Mesenchymal stem cell (in vitro differentiated cells and primary cell): ENCODE measurements around the gene GNG12.

Experiments
- DNase-seq: peaks from one replicate; pipeline ENCODE4 v3.0.0-alpha.2; 2013
- H2AFZ ChIP-seq: one replicate; pipeline ENCODE4 v1.6.1; 2013; ENCODE audit warnings: low read depth, mild to moderate bottlenecking, control low read depth, inconsistent platforms, low read length, moderate library complexity
- H2AK5ac ChIP-seq: 2 replicates; pipeline ENCODE4 v1.6.1; 2013; ENCODE audit warnings: low read length, moderate library complexity, mild to moderate bottlenecking, inconsistent platforms; ENCODE audit not compliant: severe bottlenecking
- H2BK120ac ChIP-seq: one replicate; pipeline ENCODE4 v1.6.1; 2013; ENCODE audit warnings: low read depth, mild to moderate bottlenecking, inconsistent platforms, low read length, moderate library complexity
- H2BK12ac ChIP-seq, 2 experiments: one replicate each; pipeline ENCODE4 v1.6.1; 2013; ENCODE audit warnings: inconsistent platforms in 2 of 2, low read length in 2 of 2, mild to moderate bottlenecking in 2 of 2, moderate library complexity in 2 of 2, control low read depth in 1 of 2
- H2BK15ac ChIP-seq: one replicate; pipeline ENCODE4 v1.6.1; 2013; ENCODE audit warnings: mild to moderate bottlenecking, low read depth, inconsistent platforms; ENCODE audit not compliant: poor library complexity, severe bottlenecking
- H2BK5ac ChIP-seq: 2 replicates; pipeline ENCODE4 v1.6.1; 2013; ENCODE audit warnings: low read depth, mild to moderate bottlenecking, low read length, control low read depth, inconsistent platforms; ENCODE audit not compliant: poor library complexity, severe bottlenecking
- H3K14ac ChIP-seq, 2 experiments: one replicate each; pipeline ENCODE4 v1.6.1; 2013; ENCODE audit warnings: inconsistent platforms in 2 of 2, low read length in 2 of 2, control low read depth in 1 of 2, mild to moderate bottlenecking in 1 of 2, moderate library complexity in 1 of 2
- H3K18ac ChIP-seq, 2 experiments: one replicate each; pipeline ENCODE4 v1.6.1; 2013; ENCODE audit warnings: inconsistent platforms in 2 of 2, low read length in 2 of 2, control low read depth in 1 of 2, low read depth in 1 of 2, mild to moderate bottlenecking in 1 of 2
- H3K23ac ChIP-seq, 2 experiments: one replicate each; pipeline ENCODE4 v1.6.1; 2013; ENCODE audit warnings: inconsistent platforms in 2 of 2, low read length in 2 of 2, mild to moderate bottlenecking in 2 of 2, moderate library complexity in 2 of 2, control low read depth in 1 of 2
- H3K27ac ChIP-seq: 2 replicates; pipeline ENCODE4 v1.5.1; 2013; ENCODE audit warnings: mild to moderate bottlenecking, moderate library complexity, low read length, control low read depth, inconsistent platforms; ENCODE audit not compliant: poor library complexity, severe bottlenecking
- H3K27me3 ChIP-seq, 2 experiments: 2 replicates each; pipeline versions ENCODE4 v1.6.1 to v1.7.0; 2013; ENCODE audit warnings: low read length in 2 of 2, mild to moderate bottlenecking in 2 of 2, moderate library complexity in 2 of 2, control low read depth in 1 of 2, inconsistent platforms in 1 of 2; ENCODE audit not compliant: control insufficient read depth in 1 of 2, insufficient read depth in 1 of 2
- H3K36me3 ChIP-seq, 2 experiments: 2 replicates each; pipeline versions ENCODE4 v1.6.1 to v1.7.0; 2013; ENCODE audit warnings: low read length in 2 of 2, control low read depth in 1 of 2, inconsistent platforms in 1 of 2, low read depth in 1 of 2, mild to moderate bottlenecking in 1 of 2; ENCODE audit not compliant: insufficient read depth in 2 of 2, control insufficient read depth in 1 of 2
- H3K4ac ChIP-seq, 2 experiments: one replicate each; pipeline ENCODE4 v1.6.1; 2013; ENCODE audit warnings: inconsistent platforms in 2 of 2, low read length in 2 of 2, mild to moderate bottlenecking in 2 of 2, moderate library complexity in 2 of 2, control low read depth in 1 of 2, low read depth in 1 of 2
- H3K4me1 ChIP-seq: 2 replicates; pipeline ENCODE4 v1.6.1; 2013; ENCODE audit warnings: low read depth, low read length, control low read depth; ENCODE audit not compliant: control insufficient read depth, insufficient read depth
- H3K4me2 ChIP-seq: 2 replicates; pipeline ENCODE4 v1.6.1; 2013; ENCODE audit warnings: low read length, mild to moderate bottlenecking, inconsistent platforms; ENCODE audit not compliant: poor library complexity, severe bottlenecking
- H3K4me3 ChIP-seq, 2 experiments: 2 replicates each; pipeline versions ENCODE4 v1.5.1 to v1.7.0; 2013; ENCODE audit warnings: low read length in 2 of 2, mild to moderate bottlenecking in 2 of 2, control low read depth in 1 of 2, low read depth in 1 of 2; ENCODE audit not compliant: insufficient read depth in 1 of 2
- H3K79me1 ChIP-seq: replicated peaks from 2 replicates; pipeline ENCODE4 v1.6.1; 2013; ENCODE audit warnings: mild to moderate bottlenecking, control low read depth, low read length, inconsistent platforms; ENCODE audit not compliant: poor library complexity, severe bottlenecking
- H3K9ac ChIP-seq: 2 replicates; pipeline ENCODE4 v1.7.0; 2013; ENCODE audit warnings: mild to moderate bottlenecking, low read length, moderate library complexity
- H3K9me3 ChIP-seq: 2 replicates; pipeline ENCODE4 v1.7.0; 2013; ENCODE audit warnings: mild to moderate bottlenecking, low read length; ENCODE audit not compliant: control insufficient read depth
- H4K8ac ChIP-seq: one replicate; pipeline ENCODE4 v1.6.1; 2013; ENCODE audit warnings: inconsistent platforms, mild to moderate bottlenecking, low read length, moderate library complexity
- H4K91ac ChIP-seq: one replicate; pipeline ENCODE4 v1.6.1; 2013; ENCODE audit warnings: mild to moderate bottlenecking, low read length, inconsistent platforms
- WGBS: methylation state at CpG from one replicate; pipeline ENCODE4 v1.1.7; 2013; ENCODE audit warnings: mixed read lengths; 5-methylcytosine and 5-hydroxymethylcytosine counted together

GNG12 gene

GRCh38 chr1:67749263-67749843 lies 83.9 kb downstream of the GNG12 start:
- Histone ChIP-seq H2BK5ac (peak overlapping the region; percentile 97), H3K9me3 (no peaks in the 10 kb centered on the region), H3K9ac (peak overlapping the region; percentile 63), H4K8ac (peak overlapping the region; percentile 83), H2AK5ac (peak overlapping the region; percentile 91), H3K4me1 (peaks cover 17% of the 10 kb centered on the region), H2BK15ac (no peak overlapping the region), H3K27ac (peak overlapping the region; percentile 99), H2AFZ (no peak overlapping the region), H3K4me2 (peak overlapping the region; percentile 23), H2BK12ac (peak overlapping the region; percentile 59 to 65), H3K18ac (peak overlapping the region; percentile 85 to 96), H3K14ac (peak overlapping the region in 1 of 2 experiments; percentile 73), H3K4me3 (peak overlapping the region in 1 of 2 experiments; percentile 62), H3K4ac (peak overlapping the region; percentile 77 to 84), H3K27me3 (no peaks in the 10 kb centered on the region), H3K79me1 (peaks cover 21% of the 10 kb centered on the region), H3K36me3 (peaks cover 8 to 20% of the 10 kb centered on the region in 2 experiments), H3K23ac (peak overlapping the region in 1 of 2 experiments; percentile 34), H4K91ac (peak overlapping the region; percentile 93), H2BK120ac (peak overlapping the region; percentile 71)
- DNase-seq = no peak
- 32% methylated on average over 5 of the region's 5 CpGs for WGBS

GRCh38 chr1:67748630-67749029 lies 84.6 kb downstream of the GNG12 start:
- WGBS = 28% methylated on average over 2 of the region's 2 CpGs
- H4K8ac ChIP-seq = peak overlapping the region; percentile 13
- H2BK120ac ChIP-seq = no peak overlapping the region
- H3K9me3 ChIP-seq = no peaks in the 10 kb centered on the region
- H3K18ac ChIP-seq = no peak overlapping the region
- no peaks in the 10 kb centered on the region for H3K27me3 ChIP-seq
- H3K4me1 ChIP-seq = peaks cover 11% of the 10 kb centered on the region
- peak overlapping the region; percentile 99 for H3K27ac ChIP-seq
- no peak overlapping the region for H3K14ac ChIP-seq
- H3K4me2 ChIP-seq = peak overlapping the region; percentile 41
- peak; percentile 81 for DNase-seq
- H2BK12ac ChIP-seq = no peak overlapping the region
- H3K36me3 ChIP-seq = peaks cover 3 to 19% of the 10 kb centered on the region in 2 experiments
- H2BK15ac ChIP-seq = no peak overlapping the region
- no peak overlapping the region for H3K4ac ChIP-seq
- no peak overlapping the region for H2AFZ ChIP-seq
- H4K91ac ChIP-seq = no peak overlapping the region
- peak overlapping the region; percentile 63 for H3K9ac ChIP-seq
- peaks cover 20% of the 10 kb centered on the region for H3K79me1 ChIP-seq
- H3K23ac ChIP-seq = no peak overlapping the region
- peak overlapping the region; percentile 90 for H2AK5ac ChIP-seq
- peak overlapping the region; percentile 87 for H2BK5ac ChIP-seq
- H3K4me3 ChIP-seq = peak overlapping the region in 1 of 2 experiments; percentile 62

- Histone ChIP-seq H3K4me3 (peak overlapping the region in 1 of 2 experiments; percentile 62), H3K14ac (no peak overlapping the region), H3K9ac (peak overlapping the region; percentile 63), H4K8ac (no peak overlapping the region), H2BK12ac (peak overlapping the region in 1 of 2 experiments; percentile 61), H3K79me1 (peaks cover 18% of the 10 kb centered on the region), H3K27ac (peak overlapping the region; percentile 99), H3K4me2 (peak overlapping the region; percentile 41), H4K91ac (no peak overlapping the region), H3K9me3 (no peaks in the 10 kb centered on the region), H3K36me3 (peaks cover 3 to 19% of the 10 kb centered on the region in 2 experiments), H3K27me3 (no peaks in the 10 kb centered on the region), H2AK5ac (peak overlapping the region; percentile 71), H2BK120ac (no peak overlapping the region), H3K23ac (no peak overlapping the region), H2BK15ac (no peak overlapping the region), H3K4ac (no peak overlapping the region), H3K18ac (no peak overlapping the region), H3K4me1 (peaks cover 8% of the 10 kb centered on the region), H2AFZ (no peak overlapping the region), H2BK5ac (peak overlapping the region; percentile 87)
- 69% methylated on average over 3 of the region's 4 CpGs for WGBS
- no peak for DNase-seq
Observed at GRCh38 chr1:67747671-67748546, 85.4 kb downstream of the GNG12 start.
